Measurements from ENCODE around the gene MACROH2A2. TPM values are rescaled to one million over a fixed set of nuclear protein-coding genes. Genes with fewer than 3 reads are reported as not detected.
"Not testable (repeated sequence)": the region's sequence is repeated elsewhere in the genome, so short reads cannot be mapped to it uniquely, and the experiment has no call there.

MACROH2A2 gene
- total RNA-seq, 1 experiment from 2014 or later: not detected

GRCh38 chr10:70146489-70147258 lies 94.0 kb downstream of the MACROH2A2 start, which contains the start of gene TYSND1:
TSS of gene TYSND1 (minus strand) at chr10:70146700. CDS start at chr10:70146586, 114 bp downstream.
- peak within 1 kb of the TSS; percentile 100 for H3K4me2 ChIP-seq (ENCODE audit: low read depth, low read length, poor library complexity, severe bottlenecking)
- no peaks in the 10 kb centered on the region for H3K27me3 ChIP-seq (ENCODE audit: low read length)
- H3K9ac ChIP-seq (ENCODE audit: low read length): peak within 1 kb of the TSS; percentile 100
- H3K4me3 ChIP-seq (ENCODE audit: low read length): peak within 1 kb of the TSS; percentile 89
- H3K36me3 ChIP-seq (ENCODE audit: insufficient read depth, low read length): peaks cover 13% of the 10 kb centered on the region; the same call in 1 of the 2 replicates
- H3K9me3 ChIP-seq (ENCODE audit: low read length): no peaks in the 10 kb centered on the region
- H2AFZ ChIP-seq (ENCODE audit: low read length): peak within 1 kb of the TSS; percentile 30; the same call in 1 of the 2 replicates
- H3K27ac ChIP-seq (ENCODE audit: low read length): peak within 1 kb of the TSS; percentile 89
- H3K79me2 ChIP-seq (ENCODE audit: low read length): peaks cover 47% of the 10 kb centered on the region
- peaks cover 23% of the 10 kb centered on the region for H3K4me1 ChIP-seq (ENCODE audit: low read length)
- no peaks in the 10 kb centered on the region for H4K20me1 ChIP-seq (ENCODE audit: insufficient read depth, low read depth, low read length)
- no peaks in the 10 kb centered on the region for H3K9me2 ChIP-seq (replicated peaks; ENCODE audit: insufficient read depth, low read length)
- peak; percentile 99 for DNase-seq

GRCh38 chr10:70147259-70147625 lies 94.6 kb downstream of the MACROH2A2 start:
- H3K79me2 ChIP-seq (ENCODE audit: low read length): peaks cover 50% of the 10 kb centered on the region
- no peak overlapping the region for H2AFZ ChIP-seq (ENCODE audit: low read length)
- H4K20me1 ChIP-seq (ENCODE audit: insufficient read depth, low read depth, low read length): no peaks in the 10 kb centered on the region
- H3K27me3 ChIP-seq (ENCODE audit: low read length): no peaks in the 10 kb centered on the region
- H3K9me2 ChIP-seq (replicated peaks; ENCODE audit: insufficient read depth, low read length): no peaks in the 10 kb centered on the region
- no peaks in the 10 kb centered on the region for H3K9me3 ChIP-seq (ENCODE audit: low read length)
- peak overlapping the region; percentile 89 for H3K4me3 ChIP-seq (ENCODE audit: low read length)
- H3K27ac ChIP-seq (ENCODE audit: low read length): peak overlapping the region; percentile 1; the same call in 1 of the 2 replicates
- H3K4me2 ChIP-seq (ENCODE audit: low read depth, low read length, poor library complexity, severe bottlenecking): peak overlapping the region; percentile 100
- peak overlapping the region; percentile 59 for H3K9ac ChIP-seq (ENCODE audit: low read length)
- peaks cover 23% of the 10 kb centered on the region for H3K4me1 ChIP-seq (ENCODE audit: low read length)
- H3K36me3 ChIP-seq (ENCODE audit: insufficient read depth, low read length): peaks cover 17% of the 10 kb centered on the region; the same call in 1 of the 2 replicates
- DNase-seq: no peak

GRCh38 chr10:70148516-70148915 lies 95.9 kb downstream of the MACROH2A2 start:
- no peaks in the 10 kb centered on the region for H4K20me1 ChIP-seq (ENCODE audit: insufficient read depth, low read depth, low read length)

GRCh38 chr10:70155255-70155838 lies 102.7 kb downstream of the MACROH2A2 start:
- Histone ChIP-seq H3K9me2 (replicated peaks; ENCODE audit: insufficient read depth, low read length) (no peaks in the 10 kb centered on the region), H3K4me3 (ENCODE audit: low read length) (no peak overlapping the region), H3K27ac (ENCODE audit: low read length) (no peak overlapping the region), H2AFZ (ENCODE audit: low read length) (no peak overlapping the region), H3K9me3 (ENCODE audit: low read length) (no peaks in the 10 kb centered on the region), H3K36me3 (ENCODE audit: insufficient read depth, low read length) (peaks cover 75% of the 10 kb centered on the region), H3K4me2 (ENCODE audit: low read depth, low read length, poor library complexity, severe bottlenecking) (no peak overlapping the region), H3K79me2 (ENCODE audit: low read length) (peaks cover 56% of the 10 kb centered on the region), H3K27me3 (ENCODE audit: low read length) (no peaks in the 10 kb centered on the region), H4K20me1 (ENCODE audit: insufficient read depth, low read depth, low read length) (no peaks in the 10 kb centered on the region), H3K4me1 (ENCODE audit: low read length) (no peaks in the 10 kb centered on the region), H3K9ac (ENCODE audit: low read length) (no peak overlapping the region)
- DNase-seq: no peak

More at GRCh38 chr10:70148516-70148915, 95.9 kb downstream of the MACROH2A2 start:
- Histone ChIP-seq H3K27me3 (ENCODE audit: low read length) (no peaks in the 10 kb centered on the region), H3K4me1 (ENCODE audit: low read length) (peaks cover 23% of the 10 kb centered on the region), H3K4me3 (ENCODE audit: low read length) (no peak overlapping the region), H2AFZ (ENCODE audit: low read length) (no peak overlapping the region), H3K9me2 (replicated peaks; ENCODE audit: insufficient read depth, low read length) (no peaks in the 10 kb centered on the region), H3K9me3 (ENCODE audit: low read length) (no peaks in the 10 kb centered on the region), H3K4me2 (ENCODE audit: low read depth, low read length, poor library complexity, severe bottlenecking) (no peak overlapping the region), H3K79me2 (ENCODE audit: low read length) (peaks cover 51% of the 10 kb centered on the region), H3K27ac (ENCODE audit: low read length) (no peak overlapping the region), H3K36me3 (ENCODE audit: insufficient read depth, low read length) (peaks cover 29% of the 10 kb centered on the region), H3K9ac (ENCODE audit: low read length) (no peak overlapping the region)
- no peak for DNase-seq

GRCh38 chr10:70158113-70158512 lies 105.5 kb downstream of the MACROH2A2 start:
- no peaks in the 10 kb centered on the region for H3K27me3 ChIP-seq (ENCODE audit: low read length)
- peaks cover 77% of the 10 kb centered on the region for H3K36me3 ChIP-seq (ENCODE audit: insufficient read depth, low read length)
- no peaks in the 10 kb centered on the region for H3K9me3 ChIP-seq (ENCODE audit: low read length)
- H3K79me2 ChIP-seq (ENCODE audit: low read length): peaks cover 69% of the 10 kb centered on the region
- no peak overlapping the region for H2AFZ ChIP-seq (ENCODE audit: low read length)
- peaks cover 8% of the 10 kb centered on the region; the same call in 1 of the 2 replicates for H4K20me1 ChIP-seq (ENCODE audit: insufficient read depth, low read depth, low read length)
- no peaks in the 10 kb centered on the region for H3K9me2 ChIP-seq (replicated peaks; ENCODE audit: insufficient read depth, low read length)
- no peak overlapping the region for H3K27ac ChIP-seq (ENCODE audit: low read length)
- peaks cover 7% of the 10 kb centered on the region for H3K4me1 ChIP-seq (ENCODE audit: low read length)
- DNase-seq: no peak
- no peak overlapping the region for H3K9ac ChIP-seq (ENCODE audit: low read length)
- no peak overlapping the region for H3K4me3 ChIP-seq (ENCODE audit: low read length)
- no peak overlapping the region for H3K4me2 ChIP-seq (ENCODE audit: low read depth, low read length, poor library complexity, severe bottlenecking)

- peaks cover 79% of the 10 kb centered on the region for H3K79me2 ChIP-seq (ENCODE audit: low read length)
- peaks cover 76% of the 10 kb centered on the region for H3K36me3 ChIP-seq (ENCODE audit: insufficient read depth, low read length)
Observed at GRCh38 chr10:70159366-70159765, 106.7 kb downstream of the MACROH2A2 start.

GRCh38 chr10:70160798-70161197 lies 108.2 kb downstream of the MACROH2A2 start:
- no peak for DNase-seq
- no peak overlapping the region for H3K27ac ChIP-seq (ENCODE audit: low read length)
- H3K4me3 ChIP-seq (ENCODE audit: low read length): no peak overlapping the region
- no peaks in the 10 kb centered on the region for H3K9me2 ChIP-seq (replicated peaks; ENCODE audit: insufficient read depth, low read length)
- H2AFZ ChIP-seq (ENCODE audit: low read length): no peak overlapping the region
- H3K79me2 ChIP-seq (ENCODE audit: low read length): peaks cover 87% of the 10 kb centered on the region
- H3K4me2 ChIP-seq (ENCODE audit: low read depth, low read length, poor library complexity, severe bottlenecking): no peak overlapping the region
- no peaks in the 10 kb centered on the region for H3K9me3 ChIP-seq (ENCODE audit: low read length)
- no peaks in the 10 kb centered on the region for H3K27me3 ChIP-seq (ENCODE audit: low read length)
- peaks cover 26% of the 10 kb centered on the region for H3K4me1 ChIP-seq (ENCODE audit: low read length)
- H3K9ac ChIP-seq (ENCODE audit: low read length): no peak overlapping the region
- H3K36me3 ChIP-seq (ENCODE audit: insufficient read depth, low read length): peaks cover 70% of the 10 kb centered on the region
- peaks cover 21% of the 10 kb centered on the region for H4K20me1 ChIP-seq (ENCODE audit: insufficient read depth, low read depth, low read length)

More at GRCh38 chr10:70159366-70159765, 106.7 kb downstream of the MACROH2A2 start:
- H3K27me3 ChIP-seq (ENCODE audit: low read length); H3K4me2 ChIP-seq (ENCODE audit: low read depth, low read length, poor library complexity, severe bottlenecking); H3K9ac ChIP-seq (ENCODE audit: low read length); DNase-seq; H3K9me3 ChIP-seq (ENCODE audit: low read length); H3K27ac ChIP-seq (ENCODE audit: low read length); H3K9me2 ChIP-seq (replicated peaks; ENCODE audit: insufficient read depth, low read length); H3K4me3 ChIP-seq (ENCODE audit: low read length); H2AFZ ChIP-seq (ENCODE audit: low read length): not testable (repeated sequence)
- Histone ChIP-seq H3K4me1 (ENCODE audit: low read length) (peaks cover 19% of the 10 kb centered on the region), H4K20me1 (ENCODE audit: insufficient read depth, low read depth, low read length) (peaks cover 20% of the 10 kb centered on the region)

All from Karpas-422 (cell line).